Gastrocnemius medialis (tissue), 4 donors: ENCODE results near the gene TNNT1. TPM values are rescaled to one million over a fixed set of nuclear protein-coding genes. Genes with fewer than 3 reads are reported as not detected.
A peak's percentile ranks its signal among the peaks of the same experiment; 100 is the strongest.

Experiments
- ATAC-seq, 2 donors: fragments of 150-250 bp; one replicate each; pipeline ENCODE4 v1.9.1; 2016
- DNase-seq, 2 donors: peaks; one replicate each; pipeline ENCODE4 v3.0.0-alpha.2; 2019
- H3K27ac ChIP-seq, 4 donors: fragments of 200-600 bp; sonication (generic); 1 replicate in 1 of 4; 2 replicates in 3 of 4; pipeline ENCODE4 v1.5.1; 2016 to 2018; ENCODE audit warnings: mild to moderate bottlenecking in 2 of 4, moderate library complexity in 1 of 4
- H3K27me3 ChIP-seq, 3 donors: fragments of 200-600 bp; sonication (generic) in 2 of 3; 1 replicate in 1 of 3; 2 replicates in 2 of 3; pipeline versions ENCODE4 v1.5.1 to v1.6.0; 2016 to 2019; ENCODE audit warnings: mild to moderate bottlenecking in 1 of 3, moderate library complexity in 1 of 3
- H3K36me3 ChIP-seq, 2 donors: fragments of 200-600 bp; sonication (generic) in 1 of 2; one replicate each; pipeline ENCODE4 v1.5.1; 2017 to 2018
- H3K4me1 ChIP-seq, 2 donors: fragments of 200-600 bp; sonication (generic) in 1 of 2; one replicate each; pipeline ENCODE4 v1.5.1; 2016 to 2017; ENCODE audit warnings: mild to moderate bottlenecking in 2 of 2
- H3K4me3 ChIP-seq, 4 donors: fragments of 200-600 bp; sonication (generic) in 3 of 4; 1 replicate in 1 of 4; 2 replicates in 3 of 4; pipeline ENCODE4 v1.5.1; 2016 to 2019; ENCODE audit warnings: mild to moderate bottlenecking in 2 of 4
- H3K9me3 ChIP-seq, 3 donors: fragments of 200-600 bp; sonication (generic) in 2 of 3; 1 replicate in 1 of 3; 2 replicates in 2 of 3; pipeline ENCODE4 v1.5.1; 2016 to 2019
- CTCF ChIP-seq, 5 experiments: fragments of 450-650 bp in 3 of 5; fragments of 200-600 bp in 2 of 5; sonication (generic) in 2 of 5; IDR thresholded peaks in 4 of 5; conservative IDR thresholded peaks in 1 of 5; 1 replicate in 4 of 5; 2 replicates in 1 of 5; pipeline ENCODE4 v1.5.1; 2016 to 2019; ENCODE audit warnings: antibody characterized with exemption in 5 of 5, mild to moderate bottlenecking in 3 of 5, moderate library complexity in 3 of 5
- POLR2A ChIP-seq, 2 donors: fragments of 450-650 bp; IDR thresholded peaks; one replicate each; pipeline ENCODE4 v1.6.1; 2017; ENCODE audit warnings: antibody characterized with exemption in 2 of 2, mild to moderate bottlenecking in 2 of 2, moderate library complexity in 2 of 2
- in situ Hi-C, 4 donors: fragments of 200-750 bp; cut with MboI; loops; one replicate each; pipeline versions ENCODE4 v1.15.0 to v1.8.0; 2017; ENCODE audit warnings: low sequenced_read_pairs in 4 of 4
- intact Hi-C: fragments of 100-400 bp; cut with DNase I; formaldehyde crosslinking; loops from one replicate; pipeline ENCODE4 v1.15.1; 2023; ENCODE audit warnings: low total_unique reads
- total RNA-seq, 4 donors: library from RNA; depleted of rRNA; stranded (reverse); fragments of >200 nt; gene quantifications; one replicate each; pipeline versions ENCODE4 v1.1.0 to v1.2.3, GENCODE V29; 2016

Gene TNNT1
- total RNA-seq, 4 donors from 2014 or later = 2,342 to 9,166 (median 6,627) TPM

- peaks cover 0 to 10% of the 10 kb centered on the region in 2 donors for H3K4me1 ChIP-seq
- in situ Hi-C loops = loop anchor here in 1 of 4 donors (25.0 kb wide), 1 partner anchor 989 kb away; the partner anchor contains the start of genes NDUFA3, OSCAR, PRPF31 and TFPT
- no peak for TF ChIP-seq POLR2A (IDR thresholded peaks at IDR 0.05)
- TF ChIP-seq CTCF (IDR thresholded peaks at IDR 0.05 in 4 of 5, conservative IDR thresholded peaks at IDR 0.05 in 1 of 5) = no peak
- peaks cover 0 to 26% of the 10 kb centered on the region in 2 donors for H3K36me3 ChIP-seq
- intact Hi-C loops = no loop called here
- DNase-seq = no peak
- H3K4me3 ChIP-seq = no peak overlapping the region
- no peak for ATAC-seq
- H3K27me3 ChIP-seq = no peaks in the 10 kb centered on the region
- H3K9me3 ChIP-seq = no peaks in the 10 kb centered on the region
- H3K27ac ChIP-seq = peak overlapping the region in 1 of 4 donors; percentile 44
Measured at GRCh38 chr19:55101261-55101660, 47.7 kb downstream of the TNNT1 start.

- TF ChIP-seq CTCF (IDR thresholded peaks at IDR 0.05 in 4 of 5, conservative IDR thresholded peaks at IDR 0.05 in 1 of 5) = no peak
- TF ChIP-seq POLR2A (IDR thresholded peaks at IDR 0.05) = no peak
- DNase-seq = no peak
Measured at GRCh38 chr19:55099557-55100506, 49.2 kb downstream of the TNNT1 start.

GRCh38 chr19:55098716-55099556 lies 50.1 kb downstream of the TNNT1 start:
- intact Hi-C loops (no loop called here), in situ Hi-C loops (no loop called here)
- DNase-seq = no peak
- Histone ChIP-seq H3K27ac (peak overlapping the region; percentile 7 to 66 (median 60)), H3K36me3 (peaks cover 0 to 39% of the 10 kb centered on the region in 2 donors), H3K9me3 (no peaks in the 10 kb centered on the region), H3K4me3 (no peak overlapping the region), H3K27me3 (no peaks in the 10 kb centered on the region), H3K4me1 (peaks cover 0 to 10% of the 10 kb centered on the region in 2 donors)
- TF ChIP-seq POLR2A (IDR thresholded peaks at IDR 0.05) (no peak), CTCF (IDR thresholded peaks at IDR 0.05 in 4 of 5, conservative IDR thresholded peaks at IDR 0.05 in 1 of 5) (peak in 1 of 5 experiments; percentile 17)
- ATAC-seq = no peak

More at GRCh38 chr19:55099557-55100506, 49.2 kb downstream of the TNNT1 start:
- in situ Hi-C loops = loop anchor here in 1 of 4 donors (25.0 kb wide), 1 partner anchor 988 kb away; the partner anchor contains the start of genes NDUFA3, OSCAR, PRPF31 and TFPT
- H3K4me1 ChIP-seq = peaks cover 0 to 10% of the 10 kb centered on the region in 2 donors
- peak in 1 of 2 donors; percentile 55 for ATAC-seq
- H3K27ac ChIP-seq = peak overlapping the region in 3 of 4 donors; percentile 55 to 66 (median 66)
- H3K9me3 ChIP-seq = no peaks in the 10 kb centered on the region
- H3K36me3 ChIP-seq = peaks cover 0 to 33% of the 10 kb centered on the region in 2 donors
- H3K4me3 ChIP-seq = no peak overlapping the region
- no peaks in the 10 kb centered on the region for H3K27me3 ChIP-seq
- intact Hi-C loops = no loop called here

- DNase-seq = no peak
- Histone ChIP-seq H3K4me1 (peaks cover 0 to 10% of the 10 kb centered on the region in 2 donors), H3K36me3 (peaks cover 0 to 33% of the 10 kb centered on the region in 2 donors), H3K9me3 (no peaks in the 10 kb centered on the region), H3K27me3 (no peaks in the 10 kb centered on the region), H3K27ac (peak overlapping the region in 2 of 4 donors; percentile 7 to 55), H3K4me3 (no peak overlapping the region)
- in situ Hi-C loops = no loop called here
- no peak for TF ChIP-seq POLR2A (IDR thresholded peaks at IDR 0.05)
- TF ChIP-seq CTCF (IDR thresholded peaks at IDR 0.05 in 4 of 5, conservative IDR thresholded peaks at IDR 0.05 in 1 of 5) = no peak
- intact Hi-C loops = no loop called here
- no peak for ATAC-seq
Measured at GRCh38 chr19:55097864-55098715, 50.9 kb downstream of the TNNT1 start.
